ENCODE data around the gene MGAT3.

MGAT3 gene

GRCh38 chr22:39453765-39454378 is 2.9 kb upstream of the MGAT3 start:
- no peak for DNase-seq

DNA sequence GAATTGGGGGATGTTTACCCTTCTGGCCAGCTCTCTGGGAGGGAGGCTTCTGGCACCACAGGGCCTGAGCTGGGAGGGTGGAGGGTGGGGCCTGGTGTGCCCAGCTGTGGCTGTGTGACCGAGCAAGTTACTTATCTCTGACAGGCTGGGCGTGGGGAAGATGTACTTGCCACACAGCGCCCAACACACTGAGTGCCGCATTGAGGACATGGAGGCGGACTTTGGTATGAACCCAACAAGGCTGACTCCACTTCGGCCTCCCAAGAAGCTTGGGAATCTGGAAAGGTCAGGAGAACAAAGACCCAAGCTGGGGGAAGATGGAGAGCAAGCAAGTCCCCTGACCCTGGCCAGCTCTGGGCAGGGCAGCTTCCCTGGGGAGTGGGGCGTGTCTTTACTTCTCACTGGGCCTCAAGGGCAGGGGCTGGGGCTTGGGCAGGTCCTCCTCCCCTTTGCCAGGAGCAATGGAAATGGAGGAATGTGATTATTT is 2.4 kb upstream of the MGAT3 start:
- DNase-seq: no peak

DNA sequence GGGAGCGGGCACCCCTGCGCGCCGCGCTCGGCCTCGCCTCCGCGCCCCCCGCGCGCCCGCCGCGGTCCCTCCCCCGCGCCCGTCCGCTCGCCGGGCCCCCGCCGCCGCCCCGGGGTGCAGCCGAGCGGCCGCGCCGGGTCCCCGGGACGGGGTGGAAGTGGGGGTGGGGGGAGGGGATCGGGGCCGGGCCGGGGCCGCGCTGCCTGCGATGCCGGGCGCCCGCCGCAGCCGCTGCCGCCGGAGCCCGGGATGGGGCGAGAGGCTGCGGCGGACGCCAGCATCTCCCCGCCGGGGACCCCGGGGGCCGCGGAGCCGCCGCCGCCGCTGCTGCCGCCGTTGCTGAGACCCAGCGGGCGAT is 365 bp downstream of the MGAT3 start:
- DNase-seq: no peak

- no peak for DNase-seq
These were observed 988 bp downstream of the MGAT3 start for GRCh38 chr22:39457556-39458443.

GRCh38 chr22:39458444-39459083 is 1.8 kb downstream of the MGAT3 start:
- DNase-seq: no peak

DNA sequence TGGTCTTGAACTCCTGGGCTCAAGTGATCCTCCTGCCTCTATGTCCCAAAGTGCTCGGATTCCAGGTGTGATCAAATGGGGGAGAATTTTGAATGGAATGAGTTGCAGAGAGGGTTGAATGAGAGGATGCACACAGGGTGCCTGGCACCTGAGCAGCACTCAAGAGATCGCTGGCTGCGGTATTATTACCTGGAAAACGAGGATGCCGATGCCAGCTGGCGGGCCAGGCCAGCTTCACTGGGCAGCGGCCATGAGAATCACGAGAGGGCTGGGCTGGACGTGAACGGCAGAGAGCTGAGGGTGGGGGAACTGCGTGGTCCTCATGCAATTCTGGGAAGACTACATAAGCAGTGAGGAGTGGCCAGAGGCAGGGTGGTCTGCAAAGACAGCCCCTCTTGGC is 2.9 kb downstream of the MGAT3 start:
- no peak for DNase-seq

DNA sequence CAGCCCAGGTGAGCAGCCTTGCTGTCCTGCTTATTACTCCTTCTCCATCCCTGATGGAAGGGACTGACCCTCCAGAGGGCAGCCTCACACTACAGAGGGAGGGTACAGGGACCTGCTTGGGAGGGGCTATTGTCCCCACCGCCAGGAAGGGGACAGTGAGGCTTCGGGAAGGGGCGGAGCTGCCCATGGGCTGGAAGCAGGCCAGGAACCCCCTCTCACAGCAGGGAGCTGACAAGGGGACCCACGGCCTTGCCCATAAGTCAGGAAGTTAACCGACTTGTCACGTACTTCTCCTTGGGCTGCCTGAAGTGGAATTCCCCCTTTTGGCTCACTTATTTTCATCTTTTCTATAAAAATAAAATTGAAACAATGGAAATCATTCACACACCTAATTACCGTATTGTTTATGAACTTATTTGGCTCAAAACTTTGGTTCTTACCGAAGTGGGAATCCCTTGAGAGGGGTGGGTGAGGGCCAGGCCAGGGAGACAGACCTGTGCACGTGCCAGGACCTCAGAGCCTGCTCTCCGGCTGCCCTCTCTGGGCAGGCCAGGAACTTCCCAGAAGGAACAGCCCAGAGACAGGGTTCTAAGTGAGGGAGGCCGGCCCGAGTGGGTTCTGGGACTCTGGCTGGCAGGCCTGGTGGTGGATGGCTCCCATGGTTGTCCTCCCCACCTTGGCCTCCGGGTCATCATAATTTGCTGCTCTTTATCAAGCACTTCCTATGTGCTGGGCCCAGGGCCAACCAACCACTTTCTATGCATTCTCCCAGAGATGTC is 5.8 kb downstream of the MGAT3 start:
- DNase-seq: no peak

GRCh38 chr22:39463277-39463676 is 6.5 kb downstream of the MGAT3 start:
- DNase-seq: no peak

- no peak for DNase-seq
These were observed 7.1 kb downstream of the MGAT3 start for GRCh38 chr22:39463931-39464390.

GRCh38 chr22:39466228-39467006 is 9.6 kb downstream of the MGAT3 start:
- no peak for DNase-seq

GRCh38 chr22:39467390-39467895 is 10.6 kb downstream of the MGAT3 start:
- DNase-seq: no peak

- DNase-seq: no peak
These were observed 11.9 kb downstream of the MGAT3 start for GRCh38 chr22:39468487-39469325.

- no peak for DNase-seq
These were observed 12.5 kb downstream of the MGAT3 start for GRCh38 chr22:39469326-39469680.

DNA sequence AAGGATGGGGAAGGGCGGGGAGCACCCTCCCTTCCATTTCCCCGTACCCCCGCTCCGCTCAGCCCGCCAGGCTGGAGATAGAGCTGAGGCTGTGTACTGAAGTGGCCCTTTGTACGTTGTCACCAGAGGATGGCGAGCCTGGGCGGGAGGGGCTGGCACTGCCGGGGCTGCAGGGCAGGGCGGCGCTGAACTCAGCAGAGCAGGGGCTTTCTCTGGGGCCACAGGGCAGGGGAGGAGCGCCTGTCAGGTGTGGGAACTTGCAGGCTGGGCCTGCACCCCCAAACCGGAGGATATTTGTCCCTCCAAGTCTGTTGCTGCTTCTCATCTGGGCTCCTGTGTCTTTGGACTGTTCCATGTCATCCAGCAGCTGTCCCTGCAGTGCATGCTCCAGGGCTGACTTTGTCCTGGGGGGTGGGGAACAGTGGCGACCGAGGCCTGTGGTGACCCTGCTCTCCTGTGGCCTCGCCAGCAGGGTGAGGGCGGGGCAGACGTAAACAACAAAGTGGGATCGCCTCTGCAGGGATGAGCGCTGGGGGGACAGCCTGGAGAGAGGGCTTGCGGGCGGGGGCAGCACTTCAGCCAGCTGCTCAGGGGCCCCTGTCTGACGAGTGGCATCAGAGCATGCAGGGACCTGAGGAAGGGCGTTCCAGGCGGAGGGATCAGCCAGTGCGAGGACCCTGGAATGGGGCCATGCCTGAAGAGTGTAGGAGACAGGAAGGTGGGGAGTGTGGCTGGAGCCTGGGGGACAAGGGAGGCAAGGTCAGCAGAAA is 13.1 kb downstream of the MGAT3 start:
- DNase-seq: no peak

GRCh38 chr22:39470451-39471291 is 13.9 kb downstream of the MGAT3 start:
- DNase-seq: no peak

GRCh38 chr22:39471381-39472141 is 14.7 kb downstream of the MGAT3 start:
- no peak for DNase-seq

DNA sequence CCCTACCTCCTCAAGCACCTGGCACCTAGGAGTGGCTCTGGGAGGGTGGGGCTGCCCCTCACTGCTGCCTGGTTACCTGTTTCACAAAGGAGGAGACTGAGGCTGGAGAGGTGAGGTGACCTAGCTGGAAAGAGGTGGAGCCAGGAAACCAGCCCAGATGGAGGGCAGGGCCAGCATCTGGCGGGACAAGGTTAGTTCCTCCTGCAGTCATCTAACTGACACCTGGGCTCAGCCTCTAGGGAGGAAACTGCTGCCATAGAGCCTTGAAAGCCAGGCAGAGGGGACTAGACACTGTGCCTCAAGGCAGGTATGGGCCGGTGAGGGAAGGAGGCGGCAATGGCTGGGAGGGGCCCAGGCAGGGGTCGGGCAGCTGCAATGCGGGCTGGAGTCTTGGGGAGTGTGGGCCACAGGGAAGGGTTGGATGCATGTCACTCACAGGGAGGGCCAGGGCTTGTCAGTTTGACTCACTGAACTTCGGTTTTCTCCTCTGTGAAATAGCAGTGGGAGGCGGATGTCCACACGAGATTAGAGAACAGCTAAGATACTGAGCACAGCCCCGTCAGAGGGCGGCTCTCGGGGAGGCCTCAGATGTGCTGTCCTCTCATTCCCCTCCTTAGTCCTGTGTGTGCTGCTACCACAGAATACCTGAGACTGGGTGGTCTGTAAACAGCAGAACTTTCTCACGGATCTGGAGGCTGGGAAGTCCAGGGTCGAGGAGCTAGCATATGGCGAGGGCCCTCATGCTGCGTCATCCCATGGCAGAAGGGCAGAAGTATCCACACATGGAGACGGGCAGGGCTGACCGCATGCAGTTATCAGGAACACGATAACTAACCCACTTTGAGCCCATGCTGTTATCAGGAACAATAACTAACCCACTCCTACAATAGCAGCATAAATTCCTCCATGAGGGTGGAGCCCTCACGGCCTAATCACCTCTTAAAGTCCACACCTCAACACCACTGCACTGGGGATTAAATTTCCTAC is 16.1 kb downstream of the MGAT3 start:
- no peak for DNase-seq

Measured in NCI-H2227 treated with DMSO at 0.1 percent for 48 hours (cell line).